Erythroblast (primary cell): ENCODE data around the gene TMEM271.

ENCODE experiments used
- GATA1 ChIP-seq: IDR thresholded peaks from 2 replicates; pipeline ENCODE4 v1.6.1; 2011; ENCODE audit warnings: low read depth, mild to moderate bottlenecking, control low read depth, low read length, moderate library complexity
- POLR2A ChIP-seq: IDR thresholded peaks from 2 replicates; pipeline ENCODE4 v1.6.1; 2011; ENCODE audit warnings: mild to moderate bottlenecking, low read length

DNA sequence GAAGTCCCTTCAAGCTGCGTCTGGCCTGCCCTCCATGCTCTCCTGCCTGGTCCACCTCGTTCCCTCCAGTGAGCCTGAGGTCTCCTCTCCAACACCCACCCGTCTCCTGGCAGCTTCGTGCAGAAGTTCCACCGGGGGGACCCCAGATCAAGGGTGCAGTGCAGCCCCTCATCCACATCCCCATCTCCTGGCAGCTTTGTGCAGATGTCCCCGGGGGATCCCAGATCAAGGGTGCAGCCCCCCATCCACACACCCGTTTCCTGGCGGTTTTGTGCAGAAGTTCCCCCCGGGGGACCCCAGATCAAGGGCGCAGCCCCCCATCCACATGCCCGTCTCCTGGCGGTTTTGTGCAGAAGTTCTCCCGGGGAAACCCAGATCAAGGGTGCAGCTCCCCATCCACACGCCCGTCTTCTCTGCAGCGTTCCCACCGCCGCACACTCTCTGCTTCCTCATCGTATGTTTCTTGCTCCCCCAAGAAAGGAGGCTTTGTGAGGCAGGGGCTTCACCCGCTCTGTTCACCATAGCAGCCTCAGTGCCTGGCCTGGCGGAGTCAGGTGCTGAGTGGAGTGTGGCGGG is 41.4 kb downstream of the TMEM271 start:
- TF ChIP-seq POLR2A (no peak), GATA1 (no peak)
